ENCODE data around the gene DNAH6.
A peak's percentile ranks its signal among the peaks of the same experiment; 100 is the strongest.

Gene DNAH6

DNA sequence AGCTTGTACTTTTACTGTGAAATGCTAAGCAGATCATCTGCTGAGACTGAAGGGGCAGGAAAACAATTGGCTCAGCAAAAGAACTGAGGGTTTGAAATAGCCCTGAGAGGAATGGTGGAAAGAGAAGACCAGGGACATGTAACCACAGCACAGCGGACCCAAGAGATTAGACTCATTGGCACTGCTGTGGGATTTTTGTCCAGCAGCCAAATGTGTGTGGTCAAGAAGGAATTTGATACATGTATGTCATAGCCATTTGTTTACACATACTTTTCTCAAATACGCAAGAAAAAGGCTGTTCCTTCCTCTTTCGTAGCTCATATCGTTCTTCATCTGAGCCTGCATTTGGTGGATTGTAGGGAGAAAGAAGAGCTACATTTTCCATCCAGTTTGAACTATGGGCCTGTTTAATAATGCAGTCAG lies 290.8 kb downstream of the DNAH6 start:
- WGBS (ENCODE audit: extremely low coverage, insufficient coverage, insufficient read length): no CpG with 5 or more reads among the region's 4 CpGs
- Histone ChIP-seq H3K27me3 (ENCODE audit: insufficient read depth, low read length) (no peaks in the 10 kb centered on the region), H3K4me1 (ENCODE audit: control insufficient read depth in 1 of 2, insufficient read depth in 2 of 2, low read length in 2 of 2) (no peaks in the 10 kb centered on the region), H3K4me3 (ENCODE audit: low read depth, low read length) (no peak overlapping the region), H3K79me1 (ENCODE audit: low read length) (no peaks in the 10 kb centered on the region), H2BK5ac (ENCODE audit: low read depth, low read length, poor library complexity) (no peak overlapping the region), H4K12ac (ENCODE audit: low read depth, low read length) (no peak overlapping the region), H3K27ac (ENCODE audit: low read depth, low read length) (no peak overlapping the region), H3K79me2 (ENCODE audit: control insufficient read depth, insufficient read depth, low read length, poor library complexity) (no peaks in the 10 kb centered on the region), H3K23ac (ENCODE audit: low read length) (no peak overlapping the region), H3K9ac (ENCODE audit: low read length) (no peak overlapping the region), H2AK5ac (ENCODE audit: low read length) (no peak overlapping the region), H4K91ac (ENCODE audit: low read depth, low read length) (no peak overlapping the region), H3K36me3 (ENCODE audit: control insufficient read depth in 1 of 2, insufficient read depth in 2 of 2, low read length in 2 of 2) (no peaks in the 10 kb centered on the region), H2BK120ac (ENCODE audit: insufficient read depth, low read length, poor library complexity) (no peak overlapping the region), H3K4me2 (ENCODE audit: low read length) (no peak overlapping the region), H2BK12ac (ENCODE audit: low read length) (no peak overlapping the region), H3K4ac (ENCODE audit: low read depth, low read length) (no peak overlapping the region), H3K9me3 (ENCODE audit: insufficient read depth, low read depth, low read length) (peaks cover 2% of the 10 kb centered on the region), H2AFZ (ENCODE audit: insufficient read depth, low read length, poor library complexity) (no peak overlapping the region), H3K18ac (ENCODE audit: low read length) (no peak overlapping the region), H3K14ac (ENCODE audit: low read length) (no peak overlapping the region), H4K8ac (ENCODE audit: low read depth, low read length) (no peak overlapping the region)
- DNase-seq: peak; percentile 14 to 44

DNA sequence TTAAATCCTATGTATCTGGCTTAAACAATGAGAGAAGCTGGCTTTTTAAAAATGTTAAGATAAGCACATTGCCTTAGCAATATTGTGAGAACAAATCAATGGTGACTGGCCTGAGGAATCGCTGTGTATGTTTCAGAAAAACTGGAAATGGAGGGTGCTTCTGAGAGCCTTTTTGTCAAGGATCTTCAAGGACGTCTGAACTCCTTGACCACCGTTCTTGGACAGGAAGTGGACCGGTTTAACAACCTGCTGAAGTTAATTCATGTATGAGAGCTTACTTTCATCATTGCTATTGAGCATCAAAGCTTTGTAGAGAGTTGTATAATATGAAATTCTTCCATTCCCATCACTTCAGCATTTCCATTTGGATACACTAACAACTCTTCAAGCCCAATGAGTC lies 292.0 kb downstream of the DNAH6 start:
- no peak overlapping the region for H2BK5ac ChIP-seq (ENCODE audit: low read depth, low read length, poor library complexity)
- WGBS (ENCODE audit: extremely low coverage, insufficient coverage, insufficient read length): no CpG with 5 or more reads among the region's 4 CpGs
- H3K9ac ChIP-seq (ENCODE audit: low read length): no peak overlapping the region
- H3K36me3 ChIP-seq (ENCODE audit: control insufficient read depth in 1 of 2, insufficient read depth in 2 of 2, low read length in 2 of 2): no peaks in the 10 kb centered on the region
- H3K18ac ChIP-seq (ENCODE audit: low read length): no peak overlapping the region
- peaks cover 2% of the 10 kb centered on the region for H3K9me3 ChIP-seq (ENCODE audit: insufficient read depth, low read depth, low read length)
- H3K4me3 ChIP-seq (ENCODE audit: low read depth, low read length): no peak overlapping the region
- H3K79me2 ChIP-seq (ENCODE audit: control insufficient read depth, insufficient read depth, low read length, poor library complexity): no peaks in the 10 kb centered on the region
- no peak overlapping the region for H3K4ac ChIP-seq (ENCODE audit: low read depth, low read length)
- H3K4me1 ChIP-seq (ENCODE audit: control insufficient read depth in 1 of 2, insufficient read depth in 2 of 2, low read length in 2 of 2): no peaks in the 10 kb centered on the region
- no peak overlapping the region for H3K23ac ChIP-seq (ENCODE audit: low read length)
- H3K14ac ChIP-seq (ENCODE audit: low read length): no peak overlapping the region
- H2AK5ac ChIP-seq (ENCODE audit: low read length): no peak overlapping the region
- no peak overlapping the region for H4K8ac ChIP-seq (ENCODE audit: low read depth, low read length)
- no peak for DNase-seq
- H3K79me1 ChIP-seq (ENCODE audit: low read length): no peaks in the 10 kb centered on the region
- H4K12ac ChIP-seq (ENCODE audit: low read depth, low read length): no peak overlapping the region
- H2AFZ ChIP-seq (ENCODE audit: insufficient read depth, low read length, poor library complexity): no peak overlapping the region
- no peak overlapping the region for H3K27ac ChIP-seq (ENCODE audit: low read depth, low read length)
- no peak overlapping the region for H4K91ac ChIP-seq (ENCODE audit: low read depth, low read length)
- no peak overlapping the region for H2BK120ac ChIP-seq (ENCODE audit: insufficient read depth, low read length, poor library complexity)
- H2BK12ac ChIP-seq (ENCODE audit: low read length): no peak overlapping the region
- H3K4me2 ChIP-seq (ENCODE audit: low read length): no peak overlapping the region
- H3K27me3 ChIP-seq (ENCODE audit: insufficient read depth, low read length): no peaks in the 10 kb centered on the region

DNA sequence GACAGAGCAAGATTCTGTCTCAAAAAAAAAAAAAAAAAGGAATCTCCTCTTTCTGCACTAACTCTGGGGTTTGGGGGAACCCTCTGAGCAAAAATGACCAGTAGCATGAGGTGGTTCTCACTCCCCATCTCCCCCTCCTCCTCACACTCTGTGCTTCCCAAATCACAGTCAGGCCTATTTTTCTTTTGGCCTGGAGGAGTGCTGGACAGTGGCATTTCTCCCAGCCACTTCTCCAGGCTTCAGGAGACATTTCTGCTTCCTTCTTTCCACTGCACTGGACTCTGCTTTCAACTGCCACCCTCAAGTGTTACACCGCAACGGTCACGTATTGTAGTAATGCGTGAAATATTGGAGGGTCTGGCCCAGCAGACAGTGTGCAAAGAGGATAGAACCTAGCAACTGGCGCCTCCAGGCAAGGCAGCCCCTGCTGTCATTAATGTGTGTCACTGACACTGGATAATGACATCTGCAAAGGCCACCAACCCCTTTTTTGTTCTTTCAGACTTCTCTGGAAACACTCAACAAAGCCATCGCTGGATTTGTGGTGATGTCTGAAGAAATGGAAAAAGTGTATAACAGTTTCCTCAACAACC lies 295.6 kb downstream of the DNAH6 start:
- no peak overlapping the region for H3K23ac ChIP-seq (ENCODE audit: low read length)

DNA sequence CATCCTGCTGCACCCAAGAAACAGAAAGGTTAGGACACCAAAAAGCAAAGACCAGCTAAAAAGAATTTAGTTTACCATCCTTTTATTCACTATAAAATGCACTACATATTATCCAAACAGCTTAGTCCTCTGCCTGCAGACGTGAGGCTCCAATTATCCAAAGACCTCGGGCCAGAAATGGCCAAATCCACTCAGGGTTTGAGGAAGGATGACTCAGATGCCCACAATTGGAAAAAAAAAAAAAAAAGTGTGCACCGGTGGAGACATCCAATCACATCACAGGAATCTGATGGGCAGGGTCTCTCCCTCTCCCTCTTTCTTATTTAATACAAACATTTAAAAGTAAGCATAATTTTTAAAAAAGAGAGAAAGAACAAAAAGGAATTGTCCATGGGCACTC lies 298.8 kb downstream of the DNAH6 start:
- Histone ChIP-seq H3K9me3 (ENCODE audit: insufficient read depth, low read depth, low read length) (peaks cover 2% of the 10 kb centered on the region), H3K4me3 (ENCODE audit: low read depth, low read length) (no peak overlapping the region), H3K4me2 (ENCODE audit: low read length) (no peak overlapping the region), H3K79me1 (ENCODE audit: low read length) (no peaks in the 10 kb centered on the region), H4K91ac (ENCODE audit: low read depth, low read length) (no peak overlapping the region), H3K79me2 (ENCODE audit: control insufficient read depth, insufficient read depth, low read length, poor library complexity) (no peaks in the 10 kb centered on the region), H2BK12ac (ENCODE audit: low read length) (no peak overlapping the region), H4K12ac (ENCODE audit: low read depth, low read length) (no peak overlapping the region), H4K8ac (ENCODE audit: low read depth, low read length) (no peak overlapping the region), H3K27ac (ENCODE audit: low read depth, low read length) (no peak overlapping the region), H3K36me3 (ENCODE audit: control insufficient read depth in 1 of 2, insufficient read depth in 2 of 2, low read length in 2 of 2) (no peaks in the 10 kb centered on the region), H3K9ac (ENCODE audit: low read length) (no peak overlapping the region), H2BK120ac (ENCODE audit: insufficient read depth, low read length, poor library complexity) (no peak overlapping the region), H2BK5ac (ENCODE audit: low read depth, low read length, poor library complexity) (no peak overlapping the region), H3K23ac (ENCODE audit: low read length) (no peak overlapping the region), H3K14ac (ENCODE audit: low read length) (no peak overlapping the region), H3K4ac (ENCODE audit: low read depth, low read length) (no peak overlapping the region), H3K27me3 (ENCODE audit: insufficient read depth, low read length) (no peaks in the 10 kb centered on the region), H2AK5ac (ENCODE audit: low read length) (no peak overlapping the region), H2AFZ (ENCODE audit: insufficient read depth, low read length, poor library complexity) (no peak overlapping the region), H3K18ac (ENCODE audit: low read length) (no peak overlapping the region), H3K4me1 (ENCODE audit: control insufficient read depth in 1 of 2, insufficient read depth in 2 of 2, low read length in 2 of 2) (no peaks in the 10 kb centered on the region)
- WGBS (ENCODE audit: extremely low coverage, insufficient coverage, insufficient read length): no CpG with 5 or more reads among the region's 3 CpGs
- DNase-seq: no peak

More for the DNA sequence above, 295.6 kb downstream of the DNAH6 start:
- Histone ChIP-seq H3K4ac (ENCODE audit: low read depth, low read length) (no peak overlapping the region), H3K27me3 (ENCODE audit: insufficient read depth, low read length) (no peaks in the 10 kb centered on the region), H3K79me2 (ENCODE audit: control insufficient read depth, insufficient read depth, low read length, poor library complexity) (no peaks in the 10 kb centered on the region), H3K79me1 (ENCODE audit: low read length) (no peaks in the 10 kb centered on the region), H3K27ac (ENCODE audit: low read depth, low read length) (no peak overlapping the region), H2BK5ac (ENCODE audit: low read depth, low read length, poor library complexity) (no peak overlapping the region), H4K91ac (ENCODE audit: low read depth, low read length) (no peak overlapping the region), H3K9ac (ENCODE audit: low read length) (no peak overlapping the region), H3K18ac (ENCODE audit: low read length) (no peak overlapping the region), H3K14ac (ENCODE audit: low read length) (no peak overlapping the region), H3K4me2 (ENCODE audit: low read length) (no peak overlapping the region), H4K12ac (ENCODE audit: low read depth, low read length) (no peak overlapping the region), H3K9me3 (ENCODE audit: insufficient read depth, low read depth, low read length) (peaks cover 2% of the 10 kb centered on the region), H4K8ac (ENCODE audit: low read depth, low read length) (no peak overlapping the region), H2BK12ac (ENCODE audit: low read length) (no peak overlapping the region), H3K36me3 (ENCODE audit: control insufficient read depth in 1 of 2, insufficient read depth in 2 of 2, low read length in 2 of 2) (no peaks in the 10 kb centered on the region), H2AFZ (ENCODE audit: insufficient read depth, low read length, poor library complexity) (no peak overlapping the region), H2AK5ac (ENCODE audit: low read length) (no peak overlapping the region), H3K4me1 (ENCODE audit: control insufficient read depth in 1 of 2, insufficient read depth in 2 of 2, low read length in 2 of 2) (no peaks in the 10 kb centered on the region), H2BK120ac (ENCODE audit: insufficient read depth, low read length, poor library complexity) (no peak overlapping the region), H3K4me3 (ENCODE audit: low read depth, low read length) (no peak overlapping the region)
- WGBS (ENCODE audit: extremely low coverage, insufficient coverage, insufficient read length): no CpG with 5 or more reads among the region's 6 CpGs
- no peak for DNase-seq

All from trophoblast cell (in vitro differentiated cells and primary cell).